Smooth muscle cell (in vitro differentiated cells): ENCODE measurements around the gene ALDH7A1. TPM values are rescaled to one million over a fixed set of nuclear protein-coding genes. Genes with fewer than 3 reads are reported as not detected.

Experiments
- DNase-seq: peaks from one replicate; lab custom pipeline; 2025; ENCODE audit not compliant: unreplicated experiment; lab: John Stamatoyannopoulos, UW
- H2AFZ ChIP-seq: fragments of 200-600 bp; sonication (generic); 2 replicates; pipeline ENCODE4 v1.6.0; 2016; ENCODE audit warnings: antibody characterized with exemption, low read depth, mild to moderate bottlenecking
- H3F3A ChIP-seq: fragments of 200-600 bp; sonication (generic); 2 replicates; pipeline ENCODE4 v1.6.0; 2017; ENCODE audit warnings: antibody characterized with exemption, low read depth
- H3K27ac ChIP-seq: fragments of 200-600 bp; sonication (generic); 2 replicates; pipeline ENCODE4 v1.5.1; 2016; ENCODE audit warnings: low read depth, mild to moderate bottlenecking
- H3K27me3 ChIP-seq: fragments of 200-600 bp; sonication (generic); 2 replicates; pipeline ENCODE4 v1.6.1; 2016; ENCODE audit warnings: low read depth, mild to moderate bottlenecking
- H3K36me3 ChIP-seq: fragments of 200-600 bp; sonication (generic); 2 replicates; pipeline ENCODE4 v1.5.1; 2016; ENCODE audit warnings: low read depth
- H3K4me1 ChIP-seq: fragments of 200-600 bp; sonication (generic); 2 replicates; pipeline ENCODE4 v1.5.1; 2016; ENCODE audit warnings: low read depth
- H3K4me2 ChIP-seq: fragments of 200-600 bp; sonication (generic); 2 replicates; pipeline ENCODE4 v1.6.0; 2016; ENCODE audit warnings: mild to moderate bottlenecking
- H3K4me3 ChIP-seq: fragments of 200-600 bp; sonication (generic); 2 replicates; pipeline ENCODE4 v1.5.1; 2016; ENCODE audit warnings: mild to moderate bottlenecking
- H3K79me2 ChIP-seq: fragments of 200-600 bp; sonication (generic); 2 replicates; pipeline ENCODE4 v1.6.0; 2016; ENCODE audit warnings: low read depth, mild to moderate bottlenecking
- H3K9ac ChIP-seq: fragments of 200-600 bp; sonication (generic); 2 replicates; pipeline ENCODE4 v1.6.0; 2016; ENCODE audit warnings: low read depth
- H3K9me3 ChIP-seq: fragments of 200-600 bp; sonication (generic); replicated peaks from 2 replicates; pipeline ENCODE4 v1.5.1; 2016; ENCODE audit warnings: low read depth
- H4K20me1 ChIP-seq: fragments of 200-600 bp; sonication (generic); 2 replicates; pipeline ENCODE4 v1.6.0; 2016; ENCODE audit warnings: low read depth
- WGBS: methylation state at CpG from one replicate; pipeline ENCODE4 v1.1.7; 2016; ENCODE audit warnings: low lambda C conversion rate; 5-methylcytosine and 5-hydroxymethylcytosine counted together
- polyA plus RNA-seq: library from polyadenylated mRNA; unstranded; fragments of >200 nt; fragmentation: Nextera tagmentation; extraction: Ambion mirVana; gene quantifications from 2 replicates; pipeline ENCODE4 v1.2.1, GENCODE V29; 2016
- total RNA-seq: library from RNA; depleted of rRNA; stranded (reverse); fragments of >200 nt; gene quantifications from 2 replicates; pipeline ENCODE4 v1.2.3, GENCODE V29; 2014
- TF ChIP-seq, protein P1 (sequence below): fragments of 200-600 bp; sonication (generic); IDR thresholded peaks from 2 replicates; pipeline ENCODE4 v1.5.1; 2017; ENCODE audit warnings: borderline replicate concordance, mild to moderate bottlenecking, antibody characterized with exemption; ENCODE audit not compliant: insufficient read depth, poor library complexity, severe bottlenecking

The ALDH7A1 gene
- total RNA-seq (26.5 and 28.4 TPM in 2 replicates), polyA plus RNA-seq (55.3 and 56.8 TPM in 2 replicates)

DNA sequence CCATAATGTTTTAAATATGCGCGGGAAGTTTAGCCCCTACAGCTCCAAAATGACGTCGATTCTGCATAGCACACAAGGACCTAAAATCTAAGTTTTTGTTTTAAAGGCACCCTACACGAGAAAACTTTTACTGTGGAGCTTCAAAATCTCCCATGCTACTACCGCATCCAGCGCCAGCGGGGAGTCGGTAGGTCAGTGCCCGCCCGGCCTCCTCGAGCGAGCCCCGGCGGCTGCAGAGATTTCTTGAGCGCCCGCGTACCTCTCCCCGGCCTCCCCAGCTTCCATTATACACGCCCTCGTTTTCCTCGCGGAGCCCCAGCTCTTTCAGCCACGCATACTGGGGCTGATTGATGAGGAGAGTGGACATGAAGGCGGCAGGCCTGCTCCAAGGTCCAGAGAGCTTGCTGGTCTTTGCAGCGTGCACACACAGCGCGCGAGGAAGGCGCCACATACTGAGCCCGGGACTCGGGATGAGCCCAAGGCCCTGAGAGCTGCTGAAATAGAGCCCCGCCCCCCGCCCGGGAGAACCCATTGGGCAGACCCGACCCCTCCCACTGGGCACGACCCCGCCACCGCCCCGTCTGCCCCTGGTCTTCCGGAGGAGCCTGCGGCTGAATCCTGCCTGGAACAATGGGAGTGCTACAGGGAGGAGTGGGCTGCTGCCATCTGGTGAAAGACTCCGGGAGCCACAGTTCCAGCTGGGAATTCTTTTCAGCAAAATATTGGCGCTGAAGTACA is at the start of gene ALDH7A1:
TSS of gene ALDH7A1 (minus strand) at position 472 of the 738 bp plus-strand sequence. CDS start at position 451, 21 bp downstream.
- WGBS = under 1% methylated on average over 42 of the region's 44 CpGs
- DNase-seq = peak; percentile 78
- TF ChIP-seq, protein P1, sequence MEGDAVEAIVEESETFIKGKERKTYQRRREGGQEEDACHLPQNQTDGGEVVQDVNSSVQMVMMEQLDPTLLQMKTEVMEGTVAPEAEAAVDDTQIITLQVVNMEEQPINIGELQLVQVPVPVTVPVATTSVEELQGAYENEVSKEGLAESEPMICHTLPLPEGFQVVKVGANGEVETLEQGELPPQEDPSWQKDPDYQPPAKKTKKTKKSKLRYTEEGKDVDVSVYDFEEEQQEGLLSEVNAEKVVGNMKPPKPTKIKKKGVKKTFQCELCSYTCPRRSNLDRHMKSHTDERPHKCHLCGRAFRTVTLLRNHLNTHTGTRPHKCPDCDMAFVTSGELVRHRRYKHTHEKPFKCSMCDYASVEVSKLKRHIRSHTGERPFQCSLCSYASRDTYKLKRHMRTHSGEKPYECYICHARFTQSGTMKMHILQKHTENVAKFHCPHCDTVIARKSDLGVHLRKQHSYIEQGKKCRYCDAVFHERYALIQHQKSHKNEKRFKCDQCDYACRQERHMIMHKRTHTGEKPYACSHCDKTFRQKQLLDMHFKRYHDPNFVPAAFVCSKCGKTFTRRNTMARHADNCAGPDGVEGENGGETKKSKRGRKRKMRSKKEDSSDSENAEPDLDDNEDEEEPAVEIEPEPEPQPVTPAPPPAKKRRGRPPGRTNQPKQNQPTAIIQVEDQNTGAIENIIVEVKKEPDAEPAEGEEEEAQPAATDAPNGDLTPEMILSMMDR = peak; percentile 33
- H3K9me3 ChIP-seq = no peaks in the 10 kb centered on the region
- peaks cover 17% of the 10 kb centered on the region for H3K79me2 ChIP-seq
- no peaks in the 10 kb centered on the region for H3K27me3 ChIP-seq
- peak within 1 kb of the TSS; percentile 46 for H3K9ac ChIP-seq
- H2AFZ ChIP-seq = peak within 1 kb of the TSS; percentile 74
- no peaks in the 10 kb centered on the region for H3K36me3 ChIP-seq
- H3K4me2 ChIP-seq = peak within 1 kb of the TSS; percentile 87
- no peaks in the 10 kb centered on the region for H4K20me1 ChIP-seq
- H3F3A ChIP-seq = no peaks in the 10 kb centered on the region
- H3K4me1 ChIP-seq = peaks cover 15% of the 10 kb centered on the region
- H3K27ac ChIP-seq = peak within 1 kb of the TSS; percentile 56
- H3K4me3 ChIP-seq = peak within 1 kb of the TSS; percentile 60

- H3K4me2 ChIP-seq = no peak overlapping the region
- DNase-seq = no peak
- 94% methylated on average over 3 of the region's 5 CpGs for WGBS
- no peaks in the 10 kb centered on the region for H3K27me3 ChIP-seq
- H4K20me1 ChIP-seq = no peaks in the 10 kb centered on the region
- no peak overlapping the region for H3K4me3 ChIP-seq
- no peak overlapping the region for H2AFZ ChIP-seq
- H3K79me2 ChIP-seq = no peaks in the 10 kb centered on the region
- peaks cover 4% of the 10 kb centered on the region for H3K9me3 ChIP-seq
- H3K4me1 ChIP-seq = no peaks in the 10 kb centered on the region
- TF ChIP-seq, protein P1 = no peak
- no peaks in the 10 kb centered on the region for H3K36me3 ChIP-seq
- H3K27ac ChIP-seq = no peak overlapping the region
- no peak overlapping the region for H3K9ac ChIP-seq
- no peaks in the 10 kb centered on the region for H3F3A ChIP-seq
Measured at GRCh38 chr5:126641387-126641786, 46.4 kb upstream of the ALDH7A1 start.

DNA sequence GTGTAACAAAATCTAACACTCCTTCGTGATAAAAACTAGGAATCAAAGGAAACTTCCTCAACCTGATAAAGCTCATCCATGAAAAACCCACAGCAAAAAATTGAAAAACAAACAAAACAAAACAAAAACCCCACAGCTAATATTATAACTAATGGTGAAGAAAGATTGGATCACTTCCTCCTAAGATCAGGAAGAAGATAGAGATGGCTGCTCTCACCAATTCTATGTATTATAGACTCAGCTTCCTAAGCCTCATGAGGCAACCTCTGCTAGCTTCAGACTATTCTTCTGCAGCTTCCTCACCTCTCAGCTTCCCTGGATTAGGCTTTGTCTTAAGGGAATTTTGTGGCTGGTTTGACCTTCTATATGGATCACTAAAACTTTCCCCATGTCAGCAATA is 45.8 kb upstream of the ALDH7A1 start:
- no peaks in the 10 kb centered on the region for H3K36me3 ChIP-seq
- WGBS = 91% methylated on average over 1 of the region's 1 CpG
- H3K9me3 ChIP-seq = peaks cover 4% of the 10 kb centered on the region
- no peaks in the 10 kb centered on the region for H3K4me1 ChIP-seq
- TF ChIP-seq, protein P1 = no peak
- DNase-seq = no peak
- no peaks in the 10 kb centered on the region for H3F3A ChIP-seq
- H3K4me2 ChIP-seq = no peak overlapping the region
- H3K9ac ChIP-seq = no peak overlapping the region
- no peak overlapping the region for H3K27ac ChIP-seq
- H4K20me1 ChIP-seq = no peaks in the 10 kb centered on the region
- H3K4me3 ChIP-seq = no peak overlapping the region
- no peaks in the 10 kb centered on the region for H3K79me2 ChIP-seq
- H3K27me3 ChIP-seq = no peaks in the 10 kb centered on the region
- no peak overlapping the region for H2AFZ ChIP-seq

DNA sequence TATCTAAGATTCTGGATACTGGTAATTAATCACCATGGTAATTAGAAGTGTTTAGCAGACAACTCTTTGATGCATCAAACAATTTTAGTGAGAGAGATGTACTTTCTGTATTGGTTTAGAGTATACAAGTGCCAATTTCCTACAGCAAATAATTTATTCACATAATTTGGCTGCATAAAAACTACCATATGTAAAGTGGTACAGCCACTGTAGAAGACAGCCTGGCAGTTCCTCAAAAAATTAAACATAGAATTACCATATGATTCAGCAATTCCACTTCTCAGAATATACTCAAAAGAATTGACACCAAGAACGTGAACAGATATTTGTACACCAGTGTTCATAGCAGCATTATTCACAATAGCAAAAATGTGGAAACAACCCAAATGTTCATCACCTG is 41.9 kb upstream of the ALDH7A1 start:
- H3K4me2 ChIP-seq = no peak overlapping the region
- TF ChIP-seq, protein P1 = no peak
- H3K9ac ChIP-seq = no peak overlapping the region
- H3K27me3 ChIP-seq = no peaks in the 10 kb centered on the region
- H3K9me3 ChIP-seq = no peaks in the 10 kb centered on the region
- H2AFZ ChIP-seq = no peak overlapping the region
- 100% methylated on average over 1 of the region's 1 CpG for WGBS
- H4K20me1 ChIP-seq = no peaks in the 10 kb centered on the region
- no peak overlapping the region for H3K4me3 ChIP-seq
- H3K79me2 ChIP-seq = no peaks in the 10 kb centered on the region
- no peaks in the 10 kb centered on the region for H3F3A ChIP-seq
- no peaks in the 10 kb centered on the region for H3K4me1 ChIP-seq
- H3K36me3 ChIP-seq = no peaks in the 10 kb centered on the region
- DNase-seq = no peak
- no peak overlapping the region for H3K27ac ChIP-seq
